KG1 (cell line): ENCODE results near the gene ADAM15.
A peak's percentile ranks its signal among the peaks of the same experiment; 100 is the strongest.

Experiments
- DNase-seq: peaks from one replicate; lab custom pipeline; 2025; lab: John Stamatoyannopoulos, UW

ADAM15 gene

DNA sequence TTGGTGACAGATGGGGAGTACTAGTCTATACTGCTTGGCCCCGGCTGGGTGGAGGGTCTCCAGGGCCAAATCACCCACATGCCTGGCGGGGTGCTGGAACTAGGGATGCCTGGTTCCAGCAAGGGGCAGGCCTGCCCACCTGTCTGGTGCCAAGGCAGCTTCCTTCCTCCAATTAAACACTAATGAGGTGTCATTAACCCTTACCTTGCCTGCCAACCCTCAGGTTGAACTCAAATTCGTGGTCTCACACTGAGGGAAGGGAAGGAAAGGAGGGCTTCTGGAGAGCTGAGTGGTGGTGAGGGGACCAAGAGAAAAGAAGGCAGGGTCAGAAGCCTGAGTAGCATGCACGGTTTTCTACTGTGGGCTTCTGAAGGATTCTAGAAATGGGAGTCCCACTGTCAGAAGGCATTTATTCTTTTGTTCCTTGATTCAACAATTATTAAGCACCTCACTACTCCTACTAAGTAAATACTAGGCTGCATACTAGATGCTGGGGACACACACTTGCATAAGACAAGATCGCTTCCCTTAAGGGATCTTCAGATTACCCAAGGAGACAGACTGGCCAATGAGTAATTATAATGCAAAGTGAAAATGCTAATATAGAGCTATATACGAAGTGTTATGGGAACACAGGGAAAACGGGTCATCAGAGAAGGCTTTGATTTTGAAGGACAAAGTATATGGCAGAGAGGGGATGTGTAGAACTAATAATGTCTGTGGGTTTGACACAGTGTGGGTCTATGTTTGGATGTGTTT, 21.6 kb downstream of the ADAM15 start:
- no peak for DNase-seq

GRCh38 chr1:155073377-155074242, 22.5 kb downstream of the ADAM15 start:
- DNase-seq = no peak

DNA sequence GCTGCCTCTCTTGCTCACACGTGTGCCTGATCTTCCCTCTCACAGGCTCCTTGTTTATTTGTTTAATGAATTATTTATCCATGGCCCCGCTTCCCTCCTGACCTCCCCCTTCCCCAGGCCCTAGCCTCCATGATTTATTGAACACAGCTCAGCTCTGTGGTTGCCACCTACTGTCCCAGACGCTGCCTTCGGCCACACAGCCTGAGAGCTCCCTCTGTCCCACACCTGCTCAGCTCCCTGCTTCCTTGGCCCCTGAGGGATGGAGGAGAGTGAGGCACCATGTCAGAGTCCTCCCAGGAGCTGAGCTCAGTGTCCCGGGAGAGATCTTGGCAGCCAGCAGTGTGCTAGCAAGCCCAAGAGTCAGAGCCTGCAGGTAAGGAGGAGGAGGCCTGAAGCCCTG, 24.4 kb downstream of the ADAM15 start:
- DNase-seq = no peak

DNA sequence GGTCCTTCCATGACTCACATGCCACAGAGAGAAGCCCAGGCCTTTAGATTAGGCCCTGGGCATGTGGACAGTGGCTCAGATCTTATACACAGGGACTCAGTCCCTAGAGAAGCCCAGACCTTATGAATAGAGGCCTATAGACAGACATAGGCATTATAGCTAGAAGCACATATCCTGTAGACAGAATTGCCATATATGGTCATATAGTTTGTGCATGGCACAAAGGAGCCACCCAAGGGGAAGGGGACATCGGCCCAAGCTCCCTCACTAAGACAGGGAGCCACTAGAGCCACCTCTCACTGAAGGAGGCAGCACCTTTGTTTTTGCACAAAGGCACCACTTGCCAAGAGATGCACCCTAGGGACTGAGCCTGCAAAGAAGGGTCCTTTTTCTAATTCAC, 25.3 kb downstream of the ADAM15 start:
- no peak for DNase-seq

DNA sequence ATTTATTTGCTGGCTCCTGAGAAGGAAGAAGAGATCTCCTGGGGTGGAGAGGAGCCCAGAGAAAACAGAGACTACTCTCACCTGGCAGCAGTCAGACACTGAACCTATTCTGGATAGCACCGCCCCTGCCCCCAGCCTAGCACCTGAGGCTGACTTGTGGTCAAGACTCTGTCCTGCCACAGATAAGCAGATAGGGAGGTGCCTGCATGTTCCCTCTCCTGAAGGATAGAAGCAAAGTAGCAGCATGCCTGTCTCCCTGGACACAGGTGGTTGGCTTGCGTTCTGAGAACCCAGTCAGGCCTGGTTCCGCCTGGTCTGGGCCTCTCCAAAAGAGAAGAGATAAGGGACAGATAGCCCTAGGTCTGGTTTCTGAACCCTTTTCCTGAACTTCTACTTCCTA, 26.2 kb downstream of the ADAM15 start:
- no peak for DNase-seq

DNA sequence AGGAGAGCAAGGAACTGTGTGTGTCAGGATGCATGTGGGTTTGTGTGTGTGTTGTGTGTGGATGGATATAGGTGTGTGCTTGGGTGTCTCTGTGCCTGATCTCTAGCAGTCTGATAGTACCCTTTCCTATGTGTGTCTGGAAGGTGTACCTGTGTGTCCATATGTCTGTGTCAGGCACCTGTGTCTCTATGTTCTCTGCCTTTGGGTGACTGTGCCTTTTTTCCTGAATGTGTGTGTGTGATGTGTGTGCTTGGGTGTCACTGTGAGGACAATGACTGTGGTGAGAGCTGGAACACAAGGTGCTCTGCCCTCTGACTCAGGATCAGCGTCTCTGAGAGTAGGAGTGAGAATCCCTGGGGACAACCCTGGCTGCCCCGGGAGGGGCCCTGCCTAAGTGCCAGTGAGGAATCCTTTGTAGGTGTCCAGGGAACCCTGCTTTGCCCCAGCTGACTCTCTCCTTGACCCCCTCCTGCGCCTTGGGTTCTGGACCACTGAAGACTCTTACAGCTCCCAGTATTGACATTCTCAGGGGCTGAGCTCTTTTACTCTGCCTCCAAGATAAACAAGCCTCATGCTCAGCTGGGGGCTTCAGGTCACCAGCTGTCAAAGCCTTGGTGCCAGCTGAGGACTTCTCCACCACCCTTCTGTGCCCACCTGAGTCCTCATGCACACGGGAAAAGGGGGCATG, 26.8 kb downstream of the ADAM15 start:
- DNase-seq = no peak

GRCh38 chr1:155078469-155079209, 27.5 kb downstream of the ADAM15 start, which contains the start of gene EFNA3:
TSS of gene EFNA3 (plus strand) at chr1:155078837. CDS start at chr1:155078942, 105 bp downstream.
- DNase-seq = no peak

GRCh38 chr1:155079210-155079486, 28.0 kb downstream of the ADAM15 start:
- DNase-seq = no peak

DNA sequence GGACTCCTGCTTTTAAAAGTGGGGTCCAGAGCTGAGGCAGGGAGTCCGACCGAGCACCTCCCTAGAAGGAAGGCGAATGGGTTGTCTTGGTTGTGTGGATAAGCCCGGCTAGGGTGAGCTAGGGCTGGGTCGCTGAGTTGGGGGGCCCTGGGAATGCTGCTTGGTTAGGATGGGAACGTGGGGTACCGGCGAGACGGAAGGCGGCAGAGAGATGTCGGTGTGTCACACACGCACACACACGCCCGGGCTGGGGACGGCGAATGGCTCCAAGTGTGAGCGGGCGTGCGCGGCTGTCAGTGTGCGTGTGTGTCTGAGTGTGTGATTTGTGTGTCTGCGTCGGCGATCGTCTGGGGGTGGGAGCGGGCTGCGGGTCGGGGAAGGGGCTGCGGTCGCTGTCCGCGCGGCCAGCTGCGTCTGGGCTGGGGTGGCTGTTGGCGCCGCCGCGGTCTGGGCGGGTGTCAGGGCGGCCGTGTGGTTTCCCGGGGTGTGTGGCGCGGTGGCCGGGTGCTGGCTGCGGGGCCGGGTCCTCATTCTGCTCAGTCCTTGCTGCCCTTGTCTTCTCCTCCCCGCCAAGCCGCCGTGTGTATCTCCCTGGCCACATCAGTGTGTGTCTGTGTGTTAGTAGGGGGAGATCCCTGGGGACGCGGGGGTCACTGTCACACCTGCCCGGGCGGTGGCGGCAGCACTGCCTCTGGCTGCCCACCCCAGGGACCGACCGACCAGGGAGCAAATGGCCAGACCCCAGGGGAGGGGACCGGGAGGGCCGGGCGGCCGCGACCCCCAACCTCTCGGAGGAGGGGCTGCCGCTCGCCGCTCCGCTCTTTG, 28.6 kb downstream of the ADAM15 start:
- no peak for DNase-seq

GRCh38 chr1:155080312-155081228, 29.5 kb downstream of the ADAM15 start:
- DNase-seq = no peak

DNA sequence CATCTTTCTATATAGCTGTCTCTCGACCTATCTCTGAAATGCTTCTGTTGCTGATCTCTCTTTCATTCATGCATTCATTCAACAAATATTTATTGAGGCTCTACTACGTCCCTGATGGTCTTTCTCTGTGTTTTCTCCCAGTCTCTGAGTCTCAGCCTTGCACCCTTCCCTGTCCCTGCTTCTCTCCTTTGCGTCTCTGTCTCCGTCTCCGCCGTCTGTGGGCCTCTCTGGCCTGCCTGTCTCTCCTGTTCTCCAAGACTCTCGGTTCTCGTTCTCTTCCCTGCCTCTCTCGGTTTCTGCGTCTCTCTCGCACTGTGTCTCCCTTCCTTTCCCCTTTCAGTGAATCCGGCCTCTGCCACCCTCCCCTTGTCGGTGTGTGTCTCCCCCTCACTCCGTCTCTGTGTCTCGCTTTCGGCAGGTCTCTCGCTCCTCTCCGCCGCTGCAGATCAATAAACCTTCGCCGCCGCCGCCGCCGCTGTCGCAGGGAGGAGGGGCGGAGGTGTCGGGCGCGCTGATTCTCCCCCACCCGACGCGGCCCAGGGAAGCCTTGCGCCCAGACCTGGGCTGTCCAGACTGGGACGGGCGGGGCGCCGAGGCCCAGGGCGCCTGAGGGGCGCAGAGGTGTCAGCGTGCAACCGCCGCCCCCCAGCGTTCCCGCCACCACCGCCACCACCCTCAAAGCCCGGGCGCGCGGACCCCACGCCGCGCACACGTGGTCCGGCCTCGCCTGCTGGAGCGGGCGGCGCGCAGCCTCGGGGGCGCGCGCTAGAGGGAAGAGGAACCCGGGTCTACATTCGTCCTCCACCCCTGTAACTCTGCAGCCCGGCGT, 30.6 kb downstream of the ADAM15 start:
- peak; percentile 57 for DNase-seq

DNA sequence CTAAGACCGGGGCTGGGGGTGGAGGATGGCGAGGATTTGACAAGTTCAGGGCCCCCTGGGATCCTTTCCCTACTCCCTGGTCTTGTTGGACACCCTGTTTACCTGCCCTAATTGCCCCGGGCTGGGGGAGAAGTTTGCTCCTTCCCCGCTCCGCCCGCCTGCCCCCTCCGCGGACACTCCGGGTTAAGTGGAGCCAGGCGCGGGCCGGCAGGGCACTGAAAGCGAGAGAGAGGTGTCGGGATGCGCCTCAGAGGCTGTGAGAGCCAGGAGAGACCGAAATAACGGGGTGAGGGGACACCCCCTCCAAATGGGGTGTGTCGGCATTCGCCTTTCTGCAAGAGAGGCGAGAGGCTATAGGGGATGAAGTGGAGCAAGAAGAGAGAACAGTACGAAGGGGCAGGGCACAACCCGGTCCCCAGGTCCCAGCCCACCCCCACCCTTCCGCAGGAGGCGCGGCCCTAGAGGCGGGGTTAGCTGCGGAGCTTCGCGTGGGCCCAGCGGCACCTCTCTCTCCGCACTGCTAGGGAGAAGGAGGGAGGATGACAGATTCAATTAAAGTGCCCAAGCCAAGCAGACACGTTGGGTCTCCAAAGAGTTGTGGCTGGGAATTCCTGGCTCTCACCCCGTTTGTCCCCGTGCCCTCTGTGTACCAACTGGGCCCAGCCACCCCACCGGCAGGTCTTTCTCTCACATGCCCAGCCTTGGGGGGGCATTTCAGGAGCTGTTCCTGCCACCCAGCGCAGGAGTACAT, 31.4 kb downstream of the ADAM15 start:
- no peak for DNase-seq

DNA sequence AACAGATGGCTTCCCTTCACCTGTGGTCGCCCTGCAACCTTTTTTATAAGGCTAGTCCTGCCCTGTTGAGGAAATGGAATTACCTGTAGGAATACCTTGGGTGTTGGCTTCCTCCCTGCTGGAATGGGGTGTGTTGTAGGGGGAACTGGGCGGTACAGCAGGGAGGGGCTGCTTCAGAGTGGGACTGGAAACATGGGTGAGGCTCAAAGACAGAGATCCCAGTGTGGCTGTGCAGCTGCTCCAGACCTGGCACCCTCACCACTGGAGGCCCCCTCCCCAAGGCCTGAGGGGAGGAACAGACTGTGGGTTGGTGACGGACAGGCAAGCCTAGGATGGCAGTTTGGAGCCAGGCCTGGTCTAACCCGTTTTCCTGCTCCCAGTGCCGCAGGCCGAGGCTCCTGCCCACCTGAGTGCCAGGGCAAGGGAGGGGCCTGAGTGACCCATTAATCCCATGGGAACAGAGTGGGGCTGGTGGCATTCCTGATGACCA, 32.0 kb downstream of the ADAM15 start:
- no peak for DNase-seq

DNA sequence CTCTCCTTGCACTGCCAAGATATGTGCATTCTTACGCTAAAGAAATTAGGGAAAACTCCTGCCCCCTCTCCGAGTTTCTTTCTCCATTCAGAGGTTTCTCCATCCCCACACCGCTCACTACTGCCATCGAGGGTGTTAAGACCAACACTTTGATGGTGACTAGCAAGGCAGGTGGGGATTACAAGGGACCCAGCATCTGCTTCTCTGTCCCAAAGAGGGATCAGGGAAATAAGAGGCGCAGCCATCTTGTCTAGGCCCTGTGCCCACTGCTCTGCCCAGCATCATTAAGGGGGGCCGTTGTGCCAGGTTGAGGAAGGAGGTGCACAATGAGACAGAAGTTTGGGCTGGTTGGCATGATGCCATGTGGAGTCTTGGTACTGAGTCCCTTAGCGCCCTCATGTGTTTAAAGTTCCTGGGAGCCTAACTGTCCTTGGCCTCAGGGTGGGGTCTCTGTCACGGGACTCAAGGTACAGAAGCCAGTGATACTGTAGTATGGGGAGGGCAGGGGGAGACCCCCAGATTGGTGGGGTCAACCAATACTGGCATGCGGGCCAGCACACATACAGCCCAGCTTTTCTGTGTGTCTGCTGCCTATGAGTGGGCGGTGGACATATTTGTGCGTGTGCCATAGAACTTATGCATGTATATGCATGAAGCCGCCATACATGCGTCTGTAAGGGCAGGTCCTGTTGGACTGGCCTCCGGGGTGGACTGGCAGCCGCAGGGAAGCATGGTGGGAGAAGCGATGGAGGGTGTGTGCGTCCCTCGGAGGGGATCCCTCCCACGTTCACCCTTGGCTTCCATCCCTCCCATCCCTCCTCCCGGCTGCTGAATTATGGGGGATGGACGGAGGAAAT, 33.0 kb downstream of the ADAM15 start:
- no peak for DNase-seq

DNA sequence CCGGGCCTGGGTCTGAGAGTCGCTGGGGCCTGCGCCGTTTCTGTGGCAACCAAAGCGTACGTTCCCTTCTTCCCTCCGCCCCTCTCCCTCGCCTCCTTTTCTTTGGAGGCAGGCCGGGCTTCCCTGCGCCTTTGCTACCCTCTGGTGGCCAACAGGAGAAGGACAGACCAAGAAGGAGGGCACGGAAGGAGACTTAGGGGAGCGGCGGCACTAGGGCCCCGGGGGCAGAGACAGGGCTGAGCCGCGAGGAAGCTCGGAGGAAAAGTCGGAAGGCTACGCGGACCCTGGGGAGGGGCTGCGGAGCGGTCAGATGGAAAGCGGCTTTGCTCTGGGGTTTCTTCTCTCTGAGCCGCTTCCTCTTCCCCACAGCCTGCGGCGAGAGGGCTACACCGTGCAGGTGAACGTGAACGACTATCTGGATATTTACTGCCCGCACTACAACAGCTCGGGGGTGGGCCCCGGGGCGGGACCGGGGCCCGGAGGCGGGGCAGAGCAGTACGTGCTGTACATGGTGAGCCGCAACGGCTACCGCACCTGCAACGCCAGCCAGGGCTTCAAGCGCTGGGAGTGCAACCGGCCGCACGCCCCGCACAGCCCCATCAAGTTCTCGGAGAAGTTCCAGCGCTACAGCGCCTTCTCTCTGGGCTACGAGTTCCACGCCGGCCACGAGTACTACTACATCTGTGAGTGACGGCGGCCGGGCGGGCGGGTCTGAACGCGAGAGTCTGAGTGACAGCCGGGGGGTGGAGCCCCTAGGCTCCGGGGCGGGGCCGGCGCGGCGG, 33.8 kb downstream of the ADAM15 start:
- peak; percentile 98 for DNase-seq

DNA sequence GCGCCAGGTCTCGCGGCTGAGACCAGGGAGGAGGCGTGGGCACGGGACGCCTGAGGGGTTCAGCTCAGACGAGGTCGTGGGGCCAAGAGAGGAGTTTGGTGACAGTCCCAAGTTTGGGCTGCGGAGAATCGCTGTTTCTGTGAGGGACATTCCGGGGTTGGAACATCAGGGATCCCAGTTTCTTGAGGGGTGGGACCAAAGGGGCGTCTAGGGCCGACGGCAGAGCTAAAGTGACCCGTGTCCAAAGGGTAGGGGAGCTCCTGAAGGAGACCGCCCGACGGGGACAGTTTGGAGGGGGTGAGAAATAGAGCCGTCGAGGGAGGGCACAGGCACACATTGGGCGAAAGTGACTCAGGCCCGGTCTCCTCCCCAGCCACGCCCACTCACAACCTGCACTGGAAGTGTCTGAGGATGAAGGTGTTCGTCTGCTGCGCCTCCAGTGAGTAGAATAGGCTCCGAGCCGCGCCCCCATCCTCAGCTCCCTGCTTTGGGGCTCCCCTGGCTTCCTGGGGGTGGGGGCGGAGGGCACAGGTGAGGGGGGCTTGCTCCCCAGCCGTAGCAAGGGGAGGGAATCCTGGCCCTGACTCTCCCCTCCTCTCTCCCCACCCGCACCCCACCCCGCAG, 34.5 kb downstream of the ADAM15 start:
- no peak for DNase-seq
